Adrenal gland (tissue), 12 donors: ENCODE data around the gene RAB4A. TPM values are rescaled to one million over a fixed set of nuclear protein-coding genes. Genes with fewer than 3 reads are reported as not detected.

ENCODE experiments used
- DNase-seq, 7 donors: peaks; one replicate each; pipeline ENCODE4 v3.0.0-alpha.2; 2019 to 2020
- H3K27ac ChIP-seq, 5 donors: fragments of 200-600 bp; sonication (generic) in 4 of 5; 1 replicate in 3 of 5; 2 replicates in 2 of 5; pipeline versions ENCODE4 v1.5.1 to v1.8.0; 2016 to 2020; ENCODE audit warnings: mild to moderate bottlenecking in 1 of 5
- H3K27me3 ChIP-seq: fragments of 200-600 bp; 2 replicates; pipeline ENCODE4 v1.8.0; 2021
- H3K36me3 ChIP-seq, 2 donors: fragments of 200-600 bp; replicated peaks in 1 of 2; 1 replicate in 1 of 2; 2 replicates in 1 of 2; pipeline versions ENCODE4 v1.5.1 to v1.8.0; 2018 to 2022
- H3K4me1 ChIP-seq, 2 donors: fragments of 200-600 bp; replicated peaks in 1 of 2; 1 replicate in 1 of 2; 2 replicates in 1 of 2; pipeline versions ENCODE4 v1.5.1 to v1.8.0; 2018 to 2021
- H3K4me3 ChIP-seq, 4 donors: fragments of 200-600 bp; sonication (generic) in 3 of 4; one replicate each; pipeline ENCODE4 v1.5.1; 2016 to 2018
- H3K9me3 ChIP-seq, 3 donors: fragments of 200-600 bp; sonication (generic) in 1 of 3; replicated peaks in 1 of 3; 1 replicate in 2 of 3; 2 replicates in 1 of 3; pipeline versions ENCODE4 v1.5.1 to v1.8.0; 2016 to 2021
- CTCF ChIP-seq, 6 experiments: fragments of 450-650 bp in 4 of 6; fragments of 200-600 bp in 2 of 6; sonication (generic) in 1 of 6; IDR thresholded peaks; 1 replicate in 5 of 6; 2 replicates in 1 of 6; pipeline versions ENCODE4 v1.5.1 to v1.8.0; 2016 to 2021; ENCODE audit warnings: antibody characterized with exemption in 6 of 6, mild to moderate bottlenecking in 2 of 6, moderate library complexity in 1 of 6
- POLR2A ChIP-seq, 2 donors: fragments of 450-650 bp; IDR thresholded peaks; one replicate each; pipeline ENCODE4 v1.6.1; 2017; ENCODE audit warnings: antibody characterized with exemption in 2 of 2, mild to moderate bottlenecking in 2 of 2, moderate library complexity in 1 of 2
- WGBS, 4 donors: extraction: QIAGEN DNeasy Blood & Tissue Kit in 2 of 4; methylation state at CpG; one replicate each; pipeline versions ENCODE4 v1.1.5 to v1.1.7; 2013 to 2017; 5-methylcytosine and 5-hydroxymethylcytosine counted together
- intact Hi-C, 2 donors: fragments of 100-400 bp; cut with DNase I; formaldehyde crosslinking; loops; one replicate each; pipeline versions ENCODE4 v1.14.1 to v1.15.0; 2022 to 2023
- polyA plus RNA-seq, 3 donors: library from polyadenylated mRNA; stranded (reverse); fragments of 200-250 nt in 2 of 3; fragments of 350-450 nt in 1 of 3; fragmentation: Illumina TruSeq in 1 of 3; extraction: RNeasy Lipid Tissue Mini Kit (QIAGEN cat#74804) in 1 of 3; gene quantifications; one replicate each; pipeline ENCODE4 v1.2.3, GENCODE V29; 2013 to 2014
- total RNA-seq, 9 donors: library from RNA; depleted of rRNA in 4 of 9; stranded (reverse); fragments of >200 nt in 4 of 9; fragments of 120-200 nt in 1 of 9; fragmentation: NEBNext Ultra II Directional in 1 of 9; extraction: Animal tissue kit (Norgen Biotek cat#: 25700) in 1 of 9; gene quantifications; one replicate each; pipeline versions ENCODE4 v1.1.0 to v1.2.4, GENCODE V29; 2013 to 2023
- donor health status: healthy with polysubstance abuse.
- donor health status: Bipolar disorder and iron deficiency.
- donor health status: DM: yes; HTN: yes; CAD: no.
- donor health status: DM: no; HTN: no; CAD: no.
- donor health status: DM: no; HTN: no; CAD: no.
- donor health status: DM: yes; HTN: yes; CAD: no.

Gene RAB4A
- total and polyA plus RNA-seq, 12 donors = 14.5 to 80.9 (median 45.3) TPM

GRCh38 chr1:229224308-229224707 is 46.6 kb upstream of the RAB4A start:
- TF ChIP-seq CTCF (IDR thresholded peaks at IDR 0.05) (no peak), POLR2A (IDR thresholded peaks at IDR 0.05) (no peak)
- H3K9me3 ChIP-seq = no peaks in the 10 kb centered on the region
- no peaks in the 10 kb centered on the region for H3K27me3 ChIP-seq
- peaks cover 8 to 27% of the 10 kb centered on the region in 2 donors for H3K4me1 ChIP-seq
- H3K27ac ChIP-seq = no peak overlapping the region
- H3K36me3 ChIP-seq = no peaks in the 10 kb centered on the region
- WGBS, 4 donors = 78 to 88% (median 85%) methylated on average over 2 of the region's 2 CpGs
- DNase-seq = no peak
- intact Hi-C loops = no loop called here
- no peak overlapping the region for H3K4me3 ChIP-seq

GRCh38 chr1:229225331-229225782 is 45.6 kb upstream of the RAB4A start:
- WGBS, 4 donors = 84 to 97% (median 87%) methylated on average over 4 to 7 of the region's 7 CpGs
- no peaks in the 10 kb centered on the region for H3K27me3 ChIP-seq
- peaks cover 18 to 38% of the 10 kb centered on the region in 2 donors for H3K4me1 ChIP-seq
- no peaks in the 10 kb centered on the region for H3K9me3 ChIP-seq
- no peak overlapping the region for H3K4me3 ChIP-seq
- intact Hi-C loops = loop anchor here in 1 of 2 donors (5.0 kb wide), 1 partner anchor 488 kb away; the partner anchor contains the start of gene RHOU
- no peak for DNase-seq
- no peaks in the 10 kb centered on the region for H3K36me3 ChIP-seq
- TF ChIP-seq CTCF (IDR thresholded peaks at IDR 0.05) (no peak), POLR2A (IDR thresholded peaks at IDR 0.05) (no peak)
- no peak overlapping the region for H3K27ac ChIP-seq

GRCh38 chr1:229226796-229227195 is 44.1 kb upstream of the RAB4A start:
- intact Hi-C loops = loop anchor here (2.0 to 5.0 kb wide), 2 partner anchors 489 to 492 kb away; partner anchors contain the start of gene RHOU (in 2 of the 2)
- TF ChIP-seq POLR2A (IDR thresholded peaks at IDR 0.05) = no peak
- H3K4me3 ChIP-seq = no peak overlapping the region

GRCh38 chr1:229227298-229227919 is 43.5 kb upstream of the RAB4A start:
- WGBS, 4 donors = 10 to 11% (median 10%) methylated on average over 15 of the region's 15 CpGs
- no peaks in the 10 kb centered on the region for H3K27me3 ChIP-seq
- no peak overlapping the region for H3K4me3 ChIP-seq
- DNase-seq = peak; percentile 71 to 93 (median 82)
- no peaks in the 10 kb centered on the region for H3K36me3 ChIP-seq
- intact Hi-C loops = loop anchor here (2.0 to 5.0 kb wide), 2 partner anchors 490 to 493 kb away; partner anchors contain the start of gene RHOU (in 2 of the 2)
- TF ChIP-seq POLR2A (IDR thresholded peaks at IDR 0.05) = no peak
- peak; percentile 78 to 93 (median 88) for TF ChIP-seq CTCF (IDR thresholded peaks at IDR 0.05)
- no peak overlapping the region for H3K27ac ChIP-seq
- H3K4me1 ChIP-seq = peaks cover 21 to 36% of the 10 kb centered on the region in 2 donors
- H3K9me3 ChIP-seq = no peaks in the 10 kb centered on the region

More at GRCh38 chr1:229226796-229227195, 44.1 kb upstream of the RAB4A start:
- no peaks in the 10 kb centered on the region for H3K9me3 ChIP-seq
- no peaks in the 10 kb centered on the region for H3K36me3 ChIP-seq
- DNase-seq = no peak
- H3K27me3 ChIP-seq = no peaks in the 10 kb centered on the region
- peaks cover 21 to 38% of the 10 kb centered on the region in 2 donors for H3K4me1 ChIP-seq
- H3K27ac ChIP-seq = no peak overlapping the region
- 79 to 84% (median 80%) methylated on average over 4 of the region's 4 CpGs for WGBS, 4 donors
